GM12864 (cell line): ENCODE measurements around the gene DCAF7.

Experiments used
- DNase-seq: peaks from one replicate; pipeline ENCODE4 v3.0.0-alpha.2; 2011; ENCODE audit warnings: low read depth
- H3K4me3 ChIP-seq: 2 replicates; pipeline ENCODE4 v1.5.1; 2011; ENCODE audit warnings: mild to moderate bottlenecking, low read depth, low read length, control low read depth
- CTCF ChIP-seq: IDR thresholded peaks from 2 replicates; pipeline ENCODE4 v1.5.1; 2011; ENCODE audit warnings: low read depth, mild to moderate bottlenecking, moderate library complexity, low read length, control low read depth, inconsistent platforms; ENCODE audit errors: missing control alignments

The DCAF7 gene

DNA sequence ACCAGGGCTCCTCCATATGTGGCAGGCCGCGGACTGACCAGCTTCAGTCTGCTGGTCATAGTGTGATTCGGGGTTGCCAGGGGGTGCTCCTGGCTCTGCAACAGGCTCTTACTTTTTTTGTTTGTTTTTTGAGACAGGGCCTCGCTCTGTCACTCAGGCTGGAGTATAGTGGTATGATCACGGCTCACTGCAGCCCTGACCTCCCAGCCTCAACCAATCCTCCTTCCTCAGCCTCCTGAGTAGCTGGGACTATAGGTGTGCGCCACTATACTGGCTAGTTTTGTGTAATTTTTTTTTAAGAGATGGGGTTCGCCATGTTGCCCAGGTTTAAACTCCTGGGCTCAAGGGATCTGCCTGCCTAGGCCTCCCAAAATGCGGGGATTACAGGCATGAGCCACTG is 38.9 kb upstream of the DCAF7 start:
- H3K4me3 ChIP-seq: no peak overlapping the region
- DNase-seq: no peak
- no peak for TF ChIP-seq CTCF

DNA sequence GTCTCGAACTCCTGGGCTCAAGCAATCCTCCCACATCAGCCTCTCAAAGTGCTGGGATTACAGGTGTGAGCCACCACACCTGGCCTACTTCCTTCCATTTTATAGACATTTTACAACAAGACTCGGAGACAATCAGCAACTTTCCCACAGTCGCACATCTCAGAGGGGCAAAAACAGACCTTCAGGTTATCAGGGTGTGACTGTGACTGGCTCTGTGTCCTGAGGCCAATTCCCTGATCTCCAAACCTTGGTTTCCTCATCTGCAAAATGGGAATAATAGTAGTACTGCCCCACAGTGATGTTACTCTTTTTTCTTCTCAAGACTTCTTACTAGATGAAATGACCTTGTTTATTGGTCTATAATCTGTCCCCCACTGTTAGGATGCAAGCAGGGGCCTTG is 37.9 kb upstream of the DCAF7 start:
- H3K4me3 ChIP-seq: no peak overlapping the region
- no peak for DNase-seq
- TF ChIP-seq CTCF: no peak

- TF ChIP-seq CTCF: no peak
- H3K4me3 ChIP-seq: no peak overlapping the region
- DNase-seq: no peak
Measured at GRCh38 chr17:63512896-63513644, 37.2 kb upstream of the DCAF7 start.

- TF ChIP-seq CTCF: no peak
- no peak overlapping the region for H3K4me3 ChIP-seq
- no peak for DNase-seq
Measured at GRCh38 chr17:63514477-63514876, 35.8 kb upstream of the DCAF7 start.

DNA sequence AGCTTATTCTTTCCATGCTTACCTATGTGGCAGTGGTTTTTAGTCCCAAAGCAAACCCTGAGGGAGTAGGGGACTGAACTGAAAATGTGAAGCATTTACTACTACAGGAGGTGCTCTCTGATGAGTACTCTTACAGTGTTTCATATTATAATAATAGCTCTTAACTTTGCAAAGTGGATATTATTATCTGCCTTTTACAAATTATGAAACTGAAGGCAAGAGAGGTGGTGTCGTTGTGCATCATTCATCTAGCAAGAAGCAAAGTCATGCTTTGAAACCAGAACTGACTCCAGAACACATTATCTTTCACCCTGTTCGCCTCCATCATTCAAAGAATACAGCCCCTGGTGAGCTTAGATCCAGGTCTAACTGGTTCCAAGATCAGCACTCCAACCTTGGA is 35.3 kb upstream of the DCAF7 start:
- no peak for TF ChIP-seq CTCF
- DNase-seq: peak; percentile 22
- H3K4me3 ChIP-seq: no peak overlapping the region

GRCh38 chr17:63515426-63515825 is 34.9 kb upstream of the DCAF7 start:
- TF ChIP-seq CTCF: no peak
- H3K4me3 ChIP-seq: no peak overlapping the region
- no peak for DNase-seq
